ENCODE data around the gene GSK3B.
A peak's percentile ranks its signal among the peaks of the same experiment; 100 is the strongest.

GSK3B gene

DNA sequence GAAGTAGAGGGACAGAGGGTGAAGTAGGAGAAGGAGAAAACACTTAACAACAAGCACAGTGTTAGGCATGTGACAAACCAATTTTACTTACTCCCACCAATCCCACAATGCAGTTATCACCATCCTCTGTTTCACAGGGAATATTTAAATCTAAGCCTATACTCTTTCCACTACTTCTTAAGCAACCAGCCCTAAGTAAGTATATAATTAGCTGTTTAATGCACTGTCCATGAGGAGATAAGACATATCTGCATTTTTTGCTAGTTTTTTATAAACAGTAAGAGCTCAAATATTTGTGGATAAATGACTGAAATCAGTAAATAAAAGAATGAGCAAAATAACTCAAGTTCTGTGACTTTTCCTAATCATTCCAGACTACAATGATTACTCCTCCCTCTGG lies 62.7 kb downstream of the GSK3B start:
- H3K4me3 ChIP-seq (ENCODE audit: low read depth, low read length) = no peak overlapping the region
- TF ChIP-seq, protein P1, sequence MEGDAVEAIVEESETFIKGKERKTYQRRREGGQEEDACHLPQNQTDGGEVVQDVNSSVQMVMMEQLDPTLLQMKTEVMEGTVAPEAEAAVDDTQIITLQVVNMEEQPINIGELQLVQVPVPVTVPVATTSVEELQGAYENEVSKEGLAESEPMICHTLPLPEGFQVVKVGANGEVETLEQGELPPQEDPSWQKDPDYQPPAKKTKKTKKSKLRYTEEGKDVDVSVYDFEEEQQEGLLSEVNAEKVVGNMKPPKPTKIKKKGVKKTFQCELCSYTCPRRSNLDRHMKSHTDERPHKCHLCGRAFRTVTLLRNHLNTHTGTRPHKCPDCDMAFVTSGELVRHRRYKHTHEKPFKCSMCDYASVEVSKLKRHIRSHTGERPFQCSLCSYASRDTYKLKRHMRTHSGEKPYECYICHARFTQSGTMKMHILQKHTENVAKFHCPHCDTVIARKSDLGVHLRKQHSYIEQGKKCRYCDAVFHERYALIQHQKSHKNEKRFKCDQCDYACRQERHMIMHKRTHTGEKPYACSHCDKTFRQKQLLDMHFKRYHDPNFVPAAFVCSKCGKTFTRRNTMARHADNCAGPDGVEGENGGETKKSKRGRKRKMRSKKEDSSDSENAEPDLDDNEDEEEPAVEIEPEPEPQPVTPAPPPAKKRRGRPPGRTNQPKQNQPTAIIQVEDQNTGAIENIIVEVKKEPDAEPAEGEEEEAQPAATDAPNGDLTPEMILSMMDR (conservative IDR thresholded peaks at IDR 0.05; ENCODE audit: low read depth, low read length) = no peak
- DNase-seq (ENCODE audit: low read depth) = no peak

DNA sequence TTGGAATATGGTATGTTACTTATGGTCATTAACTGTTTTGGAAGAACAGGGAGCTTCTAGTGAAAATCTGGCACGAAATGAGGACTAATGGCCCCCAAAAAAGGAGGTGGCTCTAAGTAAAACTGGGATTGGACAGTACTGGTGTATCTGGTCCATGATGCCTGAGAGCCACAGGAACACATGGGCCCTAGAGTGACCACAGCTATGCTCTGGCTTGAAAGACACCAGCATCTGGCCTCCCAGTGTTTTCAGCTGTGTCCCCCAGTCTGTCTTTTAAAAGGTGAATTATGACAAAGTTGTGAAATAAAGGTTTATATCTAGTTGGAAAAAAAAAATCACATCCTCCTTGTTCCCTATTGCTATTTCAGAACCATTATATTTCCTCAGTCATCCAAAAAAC lies 64.5 kb downstream of the GSK3B start:
- no peak overlapping the region for H3K4me3 ChIP-seq (ENCODE audit: low read depth, low read length)
- DNase-seq (ENCODE audit: low read depth) = no peak
- TF ChIP-seq, protein P1 (conservative IDR thresholded peaks at IDR 0.05; ENCODE audit: low read depth, low read length) = no peak

DNA sequence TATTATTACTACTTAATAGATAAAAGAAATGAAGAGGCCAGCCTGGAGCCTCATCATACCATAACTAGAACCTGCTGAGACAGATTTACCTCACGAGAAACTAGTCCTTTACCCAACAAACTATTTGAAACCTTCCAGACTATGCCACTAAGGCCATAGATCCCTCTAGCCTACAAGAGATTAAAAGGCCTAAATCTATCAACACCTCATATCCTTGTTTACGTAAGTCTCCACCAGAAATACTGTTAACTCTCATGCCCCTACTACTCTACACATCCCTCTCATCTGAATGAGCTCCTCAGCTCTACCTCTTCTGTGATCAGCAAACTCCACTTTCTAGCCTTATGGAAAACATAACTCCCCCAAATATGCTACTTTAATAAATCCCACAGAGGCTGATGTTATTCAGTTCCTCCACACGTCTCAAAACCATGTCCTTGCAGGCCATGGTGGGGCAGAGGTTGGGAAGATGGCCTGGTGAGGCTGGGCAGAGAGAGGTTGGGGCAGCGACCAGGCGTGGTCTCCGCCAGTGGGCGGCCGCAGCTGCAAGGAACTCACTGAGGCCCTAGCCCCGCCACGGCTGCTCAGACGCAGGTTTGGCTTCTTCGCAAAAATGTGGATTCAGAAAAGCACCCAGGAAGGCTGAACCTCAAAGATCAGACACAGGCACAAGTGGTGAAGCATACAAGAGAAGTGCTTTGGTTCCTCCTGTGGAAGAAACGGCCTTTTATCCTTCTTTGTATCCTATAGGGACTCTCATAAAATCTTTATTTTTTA lies 65.8 kb downstream of the GSK3B start:
- TF ChIP-seq, protein P1 (conservative IDR thresholded peaks at IDR 0.05; ENCODE audit: low read depth, low read length) = no peak
- H3K4me3 ChIP-seq (ENCODE audit: low read depth, low read length) = no peak overlapping the region
- DNase-seq (ENCODE audit: low read depth) = no peak

DNA sequence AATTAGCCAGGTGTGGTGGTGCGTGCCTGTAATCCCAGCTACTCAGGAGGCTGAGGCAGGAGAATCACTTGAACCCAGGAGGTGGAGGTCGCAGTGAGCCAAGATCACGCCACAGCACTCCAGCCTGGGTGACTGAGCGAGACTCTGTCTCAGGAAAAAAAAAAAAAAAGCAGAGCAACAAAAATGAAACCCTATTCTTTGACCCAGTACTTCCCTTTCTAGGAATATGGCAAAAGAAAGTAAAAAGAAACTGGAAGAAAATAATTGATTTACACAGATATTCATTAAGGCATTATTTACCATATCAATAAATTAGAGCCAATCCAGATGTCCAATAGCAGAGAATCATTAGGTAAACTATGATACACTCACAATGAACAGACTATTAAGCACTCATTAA lies 67.0 kb downstream of the GSK3B start:
- TF ChIP-seq, protein P1 (conservative IDR thresholded peaks at IDR 0.05; ENCODE audit: low read depth, low read length) = no peak
- no peak overlapping the region for H3K4me3 ChIP-seq (ENCODE audit: low read depth, low read length)
- no peak for DNase-seq (ENCODE audit: low read depth)

DNA sequence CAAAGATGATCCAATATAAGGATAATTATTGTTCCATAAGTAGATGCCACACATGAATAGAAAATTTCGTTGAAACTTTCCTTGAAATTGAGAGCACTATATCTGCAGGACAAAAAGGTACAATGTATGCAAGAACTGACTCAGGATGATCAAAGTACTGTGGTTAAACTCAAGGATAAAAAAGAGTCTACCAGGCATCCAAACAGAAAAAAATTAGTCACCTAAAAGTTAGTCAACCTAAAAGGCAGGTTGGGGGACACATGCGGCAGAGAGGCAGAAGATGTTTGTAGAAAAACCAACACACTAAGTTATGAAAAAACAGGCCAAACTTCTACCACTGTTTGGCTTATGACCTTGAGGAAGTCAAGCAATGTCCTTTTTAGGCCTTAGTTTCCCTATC lies 68.7 kb downstream of the GSK3B start:
- no peak for DNase-seq (ENCODE audit: low read depth)
- H3K4me3 ChIP-seq (ENCODE audit: low read depth, low read length) = no peak overlapping the region
- TF ChIP-seq, protein P1 (conservative IDR thresholded peaks at IDR 0.05; ENCODE audit: low read depth, low read length) = no peak

DNA sequence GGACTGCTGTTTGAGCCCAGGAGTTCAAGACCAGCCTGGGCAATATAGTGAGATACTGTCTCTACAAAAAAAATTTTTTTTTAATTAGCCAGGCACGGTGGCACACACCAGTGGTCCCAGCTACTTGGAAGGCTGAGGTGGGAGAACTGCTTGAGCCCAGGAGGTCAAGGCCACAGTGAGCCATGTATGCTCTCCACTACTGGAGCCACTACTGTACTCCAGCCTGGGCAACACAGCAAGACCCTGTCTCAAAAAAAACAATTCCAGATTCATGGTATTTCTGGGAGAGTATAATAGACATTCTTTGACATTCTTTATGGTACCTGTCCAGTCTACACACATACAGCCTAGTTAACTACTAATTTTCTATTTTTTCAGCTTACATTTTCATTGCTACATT lies 70.1 kb downstream of the GSK3B start:
- DNase-seq (ENCODE audit: low read depth) = no peak
- no peak overlapping the region for H3K4me3 ChIP-seq (ENCODE audit: low read depth, low read length)
- TF ChIP-seq, protein P1 (conservative IDR thresholded peaks at IDR 0.05; ENCODE audit: low read depth, low read length) = no peak

DNA sequence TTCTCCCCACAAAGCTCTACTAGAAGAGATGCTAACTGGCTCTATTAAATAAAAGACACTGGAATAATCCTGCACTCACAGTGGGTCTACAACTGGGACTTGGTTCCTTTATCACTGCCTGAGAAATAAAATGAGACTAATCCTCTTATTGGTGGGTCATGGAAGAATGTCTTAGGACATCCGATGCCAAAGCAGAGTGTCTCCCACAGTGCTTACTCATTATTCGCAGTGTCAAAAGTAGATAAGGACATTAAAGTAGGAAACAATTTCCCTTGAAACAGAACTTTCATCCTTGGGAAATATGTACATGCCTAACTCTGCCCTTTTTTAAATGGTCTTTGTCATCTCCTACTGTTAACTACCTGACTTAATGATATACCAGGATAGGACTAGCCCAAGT lies 71.5 kb downstream of the GSK3B start:
- TF ChIP-seq, protein P1 (conservative IDR thresholded peaks at IDR 0.05; ENCODE audit: low read depth, low read length) = no peak
- H3K4me3 ChIP-seq (ENCODE audit: low read depth, low read length) = no peak overlapping the region
- peak; percentile 67 for DNase-seq (ENCODE audit: low read depth)

All from choroid plexus epithelial cell (primary cell).